Pancreas (tissue), 10 donors: ENCODE measurements around the gene PBX4. TPM values are rescaled to one million over a fixed set of nuclear protein-coding genes. Genes with fewer than 3 reads are reported as not detected.

Experiments used
- ATAC-seq, 4 donors: fragments of 200-7000 bp; cut with Tn5 transposase; one replicate each; pipeline versions ENCODE4 v1.8.0 to v1.9.1; 2020; ENCODE audit warnings: mild to moderate bottlenecking in 4 of 4, moderate library complexity in 4 of 4
- DNase-seq, 6 donors: peaks; one replicate each; pipeline ENCODE4 v3.0.0-alpha.2; 2020
- FAIRE-seq: peaks from 2 replicates; lab custom pipeline; 2012; peaks lifted over from hg19 to GRCh38; lab: Jason Lieb, UNC
- H3K27ac ChIP-seq, 4 donors: fragments of 200-600 bp; sonication (generic); 1 replicate in 3 of 4; 2 replicates in 1 of 4; pipeline versions ENCODE4 v1.5.0 to v1.8.0; 2020
- H3K27me3 ChIP-seq, 4 donors: fragments of 200-600 bp; one replicate each; pipeline ENCODE4 v1.8.0; 2021
- H3K36me3 ChIP-seq, 3 donors: fragments of 200-600 bp; sonication (generic) in 1 of 3; one replicate each; pipeline versions ENCODE4 v1.5.0 to v1.8.0; 2020 to 2021
- H3K4me1 ChIP-seq, 3 donors: fragments of 200-600 bp; one replicate each; pipeline ENCODE4 v1.8.0; 2021
- H3K4me3 ChIP-seq, 4 donors: fragments of 200-600 bp; sonication (generic) in 2 of 4; one replicate each; pipeline versions ENCODE4 v1.5.0 to v1.8.0; 2020 to 2021
- H3K9me3 ChIP-seq, 4 donors: fragments of 200-600 bp; one replicate each; pipeline ENCODE4 v1.8.0; 2021
- CTCF ChIP-seq, 4 donors: fragments of 200-600 bp; sonication (generic) in 3 of 4; IDR thresholded peaks; one replicate each; pipeline versions ENCODE4 v1.5.0 to v1.8.0; 2021; ENCODE audit warnings: antibody characterized with exemption in 4 of 4
- WGBS, 2 donors: extraction: QIAGEN DNeasy Blood & Tissue Kit; methylation state at CpG; one replicate each; pipeline ENCODE4 v1.1.7; 2013; 5-methylcytosine and 5-hydroxymethylcytosine counted together
- intact Hi-C, 3 donors: fragments of 100-400 bp; cut with DNase I; formaldehyde crosslinking; loops; one replicate each; pipeline versions ENCODE4 v1.11.1 to v1.14.2; 2022
- polyA plus RNA-seq, 2 donors: library from polyadenylated mRNA; stranded (reverse); fragments of 200-250 nt; gene quantifications; one replicate each; pipeline ENCODE4 v1.2.3, GENCODE V29; 2013
- total RNA-seq, 6 donors: library from RNA; stranded (reverse); fragmentation: NEBNext Ultra II Directional in 4 of 6; extraction: Animal tissue kit (Norgen Biotek cat#: 25700) in 4 of 6; gene quantifications; one replicate each; pipeline versions ENCODE4 v1.2.1 to v1.2.4, GENCODE V29; 2021 to 2023
- donor health status: healthy with polysubstance abuse.
- donor health status: DM: no; HTN: no; CAD: no; lungs with moderate emphysema.
- donor health status: DM: no; HTN: no; CAD: no.
- donor health status: control.
- donor health status: control.
- donor health status: Bipolar disorder and iron deficiency.
- donor health status: DM: yes; HTN: yes; CAD: no.
- donor health status: DM: no; HTN: no; CAD: no.
- donor health status: DM: no; HTN: no; CAD: no.
- donor health status: DM: yes; HTN: yes; CAD: no.

Gene PBX4
- total and polyA plus RNA-seq, 8 donors: 0.18 to 4.0 (median 0.49) TPM

- DNase-seq (peak in 1 of 6 donors; percentile 43), ATAC-seq (no peak), FAIRE-seq (no peak)
- H3K4me1 ChIP-seq: no peaks in the 10 kb centered on the region
- no peaks in the 10 kb centered on the region for H3K9me3 ChIP-seq
- H3K4me3 ChIP-seq: no peak overlapping the region
- TF ChIP-seq CTCF (IDR thresholded peaks at IDR 0.05): no peak
- 44 to 53% methylated on average over 14 to 15 of the region's 15 CpGs for WGBS, 2 donors
- H3K27ac ChIP-seq: no peak overlapping the region
- intact Hi-C loops: loop anchor here in 2 of 3 donors (10.0 kb wide), 2 partner anchors 87 to 397 kb away; no protein-coding TSS in a partner anchor
- H3K27me3 ChIP-seq: no peaks in the 10 kb centered on the region
- no peaks in the 10 kb centered on the region for H3K36me3 ChIP-seq
Measured at GRCh38 chr19:19547674-19548336, 70.7 kb downstream of the PBX4 start.

- Histone ChIP-seq H3K4me1 (no peaks in the 10 kb centered on the region), H3K27me3 (peaks cover 0 to 3% (median 0%) of the 10 kb centered on the region in 4 donors), H3K36me3 (no peaks in the 10 kb centered on the region), H3K27ac (no peak overlapping the region), H3K9me3 (no peaks in the 10 kb centered on the region), H3K4me3 (no peak overlapping the region)
- TF ChIP-seq CTCF (IDR thresholded peaks at IDR 0.05): no peak
- DNase-seq (peak in 1 of 6 donors; percentile 64), ATAC-seq (no peak), FAIRE-seq (no peak)
- 48 to 52% methylated on average over 19 of the region's 19 CpGs for WGBS, 2 donors
- intact Hi-C loops: loop anchor here in 2 of 3 donors (10.0 kb wide), 2 partner anchors 88 to 398 kb away; no protein-coding TSS in a partner anchor
Measured at GRCh38 chr19:19546751-19547162, 71.7 kb downstream of the PBX4 start.

GRCh38 chr19:19545707-19546106 lies 72.8 kb downstream of the PBX4 start:
- Histone ChIP-seq H3K36me3 (no peaks in the 10 kb centered on the region), H3K27ac (no peak overlapping the region), H3K9me3 (no peaks in the 10 kb centered on the region), H3K4me1 (peaks cover 0 to 3% (median 0%) of the 10 kb centered on the region in 3 donors), H3K27me3 (peaks cover 0 to 9% (median 0%) of the 10 kb centered on the region in 4 donors), H3K4me3 (no peak overlapping the region)
- WGBS, 2 donors: 81 to 88% methylated on average over 19 to 23 of the region's 23 CpGs
- ATAC-seq (no peak), FAIRE-seq (no peak), DNase-seq (peak in 1 of 6 donors; percentile 51)
- intact Hi-C loops: loop anchor here in 2 of 3 donors (10.0 kb wide), 2 partner anchors 89 to 399 kb away; no protein-coding TSS in a partner anchor
- TF ChIP-seq CTCF (IDR thresholded peaks at IDR 0.05): no peak

- Histone ChIP-seq H3K4me3 (no peak overlapping the region), H3K4me1 (peaks cover 0 to 6% (median 0%) of the 10 kb centered on the region in 3 donors), H3K9me3 (no peaks in the 10 kb centered on the region), H3K36me3 (no peaks in the 10 kb centered on the region), H3K27me3 (peaks cover 0 to 9% (median 0%) of the 10 kb centered on the region in 4 donors), H3K27ac (no peak overlapping the region)
- WGBS, 2 donors: 81 to 82% methylated on average over 50 to 53 of the region's 53 CpGs
- DNase-seq (peak in 2 of 6 donors; percentile 48 to 72), FAIRE-seq (no peak), ATAC-seq (no peak)
- intact Hi-C loops: loop anchor here in 2 of 3 donors (10.0 kb wide), 2 partner anchors 90 to 400 kb away; no protein-coding TSS in a partner anchor
- no peak for TF ChIP-seq CTCF (IDR thresholded peaks at IDR 0.05)
Measured at GRCh38 chr19:19544954-19545591, 73.4 kb downstream of the PBX4 start.
